Endothelial cell of umbilical vein (primary cell): ENCODE measurements around the gene FAM53B.

ENCODE experiments used
- CTCF ChIP-seq, 2 donors: IDR thresholded peaks; 1 replicate in 1 of 2; 2 replicates in 1 of 2; pipeline ENCODE4 v1.5.1; 2011; ENCODE audit warnings: low read length in 2 of 2, mild to moderate bottlenecking in 2 of 2, moderate library complexity in 2 of 2, control low read depth in 1 of 2, inconsistent platforms in 1 of 2, low read depth in 1 of 2; ENCODE audit not compliant: insufficient read depth in 1 of 2; ENCODE audit errors: extremely low read depth in 1 of 2
- EZH2 ChIP-seq: IDR thresholded peaks from 2 replicates; pipeline ENCODE4 v1.6.1; 2012; ENCODE audit warnings: borderline replicate concordance, low read depth, mild to moderate bottlenecking, moderate library complexity, low read length, inconsistent platforms; ENCODE audit not compliant: severe bottlenecking
- JUN ChIP-seq: IDR thresholded peaks from 2 replicates; pipeline ENCODE4 v1.6.1; 2011; ENCODE audit warnings: borderline replicate concordance, low read depth; ENCODE audit not compliant: insufficient read length, insufficient read depth
- POLR2A ChIP-seq: IDR thresholded peaks from 2 replicates; pipeline ENCODE4 v1.6.1; 2012; ENCODE audit warnings: low read depth, mild to moderate bottlenecking, control low read depth, low read length
- POLR2AphosphoS5 ChIP-seq: IDR thresholded peaks from 2 replicates; pipeline ENCODE4 v1.6.1; 2012; ENCODE audit warnings: low read depth, mild to moderate bottlenecking, control low read depth, low read length, moderate library complexity; ENCODE audit not compliant: insufficient read depth

- no peak for TF ChIP-seq JUN
- TF ChIP-seq CTCF (IDR thresholded peaks at IDR 0.05; ENCODE audit: extremely low read depth in 1 of 2, insufficient read depth in 1 of 2, low read depth in 1 of 2, low read length in 2 of 2): no peak
- TF ChIP-seq POLR2A: no peak
- no peak for TF ChIP-seq POLR2AphosphoS5
- no peak for TF ChIP-seq EZH2
Measured at GRCh38 chr10:124663228-124663627, 81.0 kb downstream of the FAM53B start.
